Activated CD8-positive, alpha-beta T cell treated with anti-CD3 and anti-CD28 coated beads for 36 hours (primary cell): ENCODE data around the gene ARHGAP31. TPM values are rescaled to one million over a fixed set of nuclear protein-coding genes. Genes with fewer than 3 reads are reported as not detected.
"Not testable (repeated sequence)": the region's sequence is repeated elsewhere in the genome, so short reads cannot be mapped to it uniquely, and the experiment has no call there.

Source experiments
- ATAC-seq: fragments of 200-7000 bp; cut with Tn5 transposase; one replicate; pipeline ENCODE4 v1.10.0; 2021; ENCODE audit warnings: mild to moderate bottlenecking, moderate library complexity
- CTCF ChIA-PET: fragments of 350-600 bp; sonication (Branson Sonifier 250); formaldehyde crosslinking; loops from one replicate; lab custom pipeline; 2021; ENCODE audit warnings: antibody characterized with exemption; lab: Charles Lee
- POLR2A ChIA-PET: fragments of 350-600 bp; sonication (Branson Sonifier 250); formaldehyde crosslinking; loops from one replicate; lab custom pipeline; 2021; ENCODE audit warnings: antibody characterized with exemption; lab: Charles Lee
- DNase-seq: peaks from one replicate; pipeline ENCODE4 v3.0.0-alpha.2; 2020
- H3K27ac Mint-ChIP-seq: one replicate; pipeline ENCODE4 v1.8.0; 2021; ENCODE audit warnings: mild to moderate bottlenecking, mixed read lengths
- H3K27me3 Mint-ChIP-seq: one replicate; pipeline ENCODE4 v1.8.0; 2021; ENCODE audit warnings: mixed read lengths
- H3K36me3 Mint-ChIP-seq: one replicate; pipeline ENCODE4 v1.8.0; 2021; ENCODE audit warnings: low read depth, mixed read lengths
- H3K4me1 Mint-ChIP-seq: one replicate; pipeline ENCODE4 v1.8.0; 2021; ENCODE audit warnings: low read depth, mixed read lengths
- H3K4me3 Mint-ChIP-seq: one replicate; pipeline ENCODE4 v1.8.0; 2021; ENCODE audit warnings: mild to moderate bottlenecking, moderate library complexity, mixed read lengths
- H3K9me3 Mint-ChIP-seq: one replicate; pipeline ENCODE4 v1.8.0; 2021; ENCODE audit warnings: mixed read lengths
- intact Hi-C: fragments of 100-400 bp; cut with micrococcal nuclease; formaldehyde crosslinking; loops from one replicate; pipeline ENCODE4 v1.10.0; 2022
- total RNA-seq, 2 experiments: library from RNA; stranded (reverse); gene quantifications; one replicate each; pipeline ENCODE4 v1.2.3, GENCODE V29; 2021
- TF ChIP-seq, protein P1 (sequence below): fragments of 200-600 bp; IDR thresholded peaks from one replicate; pipeline ENCODE4 v1.8.0; 2022; ENCODE audit warnings: antibody characterized with exemption, mild to moderate bottlenecking

ARHGAP31 gene
- total RNA-seq, 2 experiments from 2014 or later, result 6.6 to 8.0 TPM

DNA sequence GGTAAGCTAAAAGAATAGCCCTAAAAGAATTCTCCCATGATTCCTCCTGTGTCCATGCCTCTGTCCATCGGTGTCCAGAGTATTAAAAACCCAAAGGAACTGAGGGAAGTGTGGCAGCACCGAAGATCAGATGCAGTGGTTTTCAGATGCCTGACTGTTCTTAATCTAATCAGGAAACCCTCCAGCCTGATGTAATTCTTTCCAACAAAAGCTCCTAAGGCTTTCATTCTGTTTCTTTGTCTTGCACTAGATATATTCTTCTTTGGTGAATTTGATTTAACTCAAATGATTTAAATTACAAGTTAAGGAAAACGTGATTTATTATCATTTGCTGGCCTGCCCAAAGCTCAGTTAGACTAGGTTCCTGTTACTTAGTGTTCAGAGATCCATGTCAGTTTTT is 71.2 kb downstream of the ARHGAP31 start:
- ChIA-PET CTCF (interaction anchor here (1.3 kb wide), 1 partner anchor 124 kb away, joined by 6 read pairs; the partner anchor contains the start of gene B4GALT4), POLR2A (interaction anchor here (0.7 kb wide), 1 partner anchor 73 kb away, joined by 3 read pairs; no protein-coding TSS in a partner anchor)
- intact Hi-C loops, result no loop called here
- no peaks in the 10 kb centered on the region for H3K4me1 Mint-ChIP-seq
- no peaks in the 10 kb centered on the region for H3K9me3 Mint-ChIP-seq
- TF ChIP-seq, protein P1, sequence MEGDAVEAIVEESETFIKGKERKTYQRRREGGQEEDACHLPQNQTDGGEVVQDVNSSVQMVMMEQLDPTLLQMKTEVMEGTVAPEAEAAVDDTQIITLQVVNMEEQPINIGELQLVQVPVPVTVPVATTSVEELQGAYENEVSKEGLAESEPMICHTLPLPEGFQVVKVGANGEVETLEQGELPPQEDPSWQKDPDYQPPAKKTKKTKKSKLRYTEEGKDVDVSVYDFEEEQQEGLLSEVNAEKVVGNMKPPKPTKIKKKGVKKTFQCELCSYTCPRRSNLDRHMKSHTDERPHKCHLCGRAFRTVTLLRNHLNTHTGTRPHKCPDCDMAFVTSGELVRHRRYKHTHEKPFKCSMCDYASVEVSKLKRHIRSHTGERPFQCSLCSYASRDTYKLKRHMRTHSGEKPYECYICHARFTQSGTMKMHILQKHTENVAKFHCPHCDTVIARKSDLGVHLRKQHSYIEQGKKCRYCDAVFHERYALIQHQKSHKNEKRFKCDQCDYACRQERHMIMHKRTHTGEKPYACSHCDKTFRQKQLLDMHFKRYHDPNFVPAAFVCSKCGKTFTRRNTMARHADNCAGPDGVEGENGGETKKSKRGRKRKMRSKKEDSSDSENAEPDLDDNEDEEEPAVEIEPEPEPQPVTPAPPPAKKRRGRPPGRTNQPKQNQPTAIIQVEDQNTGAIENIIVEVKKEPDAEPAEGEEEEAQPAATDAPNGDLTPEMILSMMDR, result no peak
- H3K4me3 Mint-ChIP-seq, result no peak overlapping the region
- ATAC-seq (no peak), DNase-seq (no peak)
- H3K36me3 Mint-ChIP-seq, result peaks cover 4% of the 10 kb centered on the region
- no peak overlapping the region for H3K27ac Mint-ChIP-seq
- no peaks in the 10 kb centered on the region for H3K27me3 Mint-ChIP-seq

DNA sequence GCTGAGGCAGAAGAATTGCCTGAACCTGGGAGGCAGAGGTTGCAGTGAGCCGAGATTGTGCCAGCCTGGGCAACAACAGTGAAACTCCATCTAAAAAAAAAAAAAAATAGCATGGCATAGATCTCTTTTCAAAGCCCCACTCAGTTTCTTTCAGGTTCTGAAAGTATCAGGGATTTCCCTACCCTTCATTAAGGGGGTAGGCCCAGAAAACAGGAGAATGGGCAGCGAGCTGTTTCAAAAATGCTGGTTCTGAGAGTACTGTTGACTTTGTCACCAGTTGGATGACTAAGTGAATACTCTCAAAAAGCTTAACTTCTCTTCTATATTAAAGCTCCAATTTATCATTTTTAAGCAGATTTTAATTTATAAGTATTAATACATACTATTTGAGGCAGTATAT is 72.8 kb downstream of the ARHGAP31 start:
- Mint-ChIP-seq H3K9me3 (no peaks in the 10 kb centered on the region), H3K27ac (no peak overlapping the region), H3K4me1 (no peaks in the 10 kb centered on the region), H3K36me3 (peaks cover 4% of the 10 kb centered on the region), H3K27me3 (no peaks in the 10 kb centered on the region), H3K4me3 (no peak overlapping the region)
- intact Hi-C loops, result no loop called here
- TF ChIP-seq, protein P1, result no peak
- no peak for DNase-seq
- ChIA-PET POLR2A (no interaction called here), CTCF (no interaction called here)
- ATAC-seq, result no peak

DNA sequence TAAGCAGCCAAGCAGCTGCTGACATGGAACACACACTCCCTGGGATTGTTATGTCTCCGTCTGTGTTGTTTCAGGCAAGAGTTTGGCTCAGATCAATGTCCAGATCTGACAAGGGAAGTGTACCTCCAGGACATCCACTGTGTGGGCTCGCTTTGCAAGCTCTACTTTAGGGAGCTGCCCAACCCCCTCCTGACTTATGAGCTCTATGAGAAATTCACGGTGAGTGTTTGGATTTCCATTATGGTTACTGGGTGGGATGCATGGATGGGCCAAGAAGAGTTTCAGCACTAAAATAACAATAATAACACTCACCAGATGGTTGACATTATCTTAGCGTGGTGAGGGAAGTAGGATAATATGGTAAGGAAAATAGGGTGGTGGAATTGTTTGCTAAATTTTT is 74.1 kb downstream of the ARHGAP31 start:
- no peak overlapping the region for H3K27ac Mint-ChIP-seq
- H3K4me3 Mint-ChIP-seq, result no peak overlapping the region
- intact Hi-C loops, result no loop called here
- DNase-seq (no peak), ATAC-seq (no peak)
- no peaks in the 10 kb centered on the region for H3K9me3 Mint-ChIP-seq
- CTCF ChIA-PET, result no interaction called here
- no peaks in the 10 kb centered on the region for H3K4me1 Mint-ChIP-seq
- peaks cover 4% of the 10 kb centered on the region for H3K36me3 Mint-ChIP-seq
- POLR2A ChIA-PET, result no interaction called here
- no peaks in the 10 kb centered on the region for H3K27me3 Mint-ChIP-seq
- TF ChIP-seq, protein P1, result no peak

DNA sequence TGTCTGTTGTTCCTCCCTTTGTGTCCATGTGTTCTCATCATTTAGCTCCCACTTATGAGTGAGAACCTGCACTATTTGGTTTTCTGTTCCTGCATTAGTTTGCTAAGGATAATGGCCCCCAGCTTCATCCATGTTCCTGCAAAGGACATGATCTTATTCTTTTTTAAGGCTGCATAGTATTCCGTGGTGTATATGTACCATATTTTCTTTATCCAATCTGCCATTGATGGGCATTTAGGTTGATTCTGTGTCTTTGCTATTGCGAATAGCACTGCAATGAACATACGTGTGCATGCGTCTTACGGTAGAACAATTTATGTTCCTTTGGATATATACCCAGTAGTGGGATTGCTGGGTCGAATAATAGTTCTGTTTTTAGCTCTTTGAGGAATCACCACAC is 77.6 kb downstream of the ARHGAP31 start:
- H3K36me3 Mint-ChIP-seq, ATAC-seq, DNase-seq, POLR2A ChIA-PET, H3K27ac Mint-ChIP-seq, H3K27me3 Mint-ChIP-seq, H3K4me3 Mint-ChIP-seq, H3K4me1 Mint-ChIP-seq, H3K9me3 Mint-ChIP-seq, intact Hi-C loops, CTCF ChIA-PET: not testable (repeated sequence)

DNA sequence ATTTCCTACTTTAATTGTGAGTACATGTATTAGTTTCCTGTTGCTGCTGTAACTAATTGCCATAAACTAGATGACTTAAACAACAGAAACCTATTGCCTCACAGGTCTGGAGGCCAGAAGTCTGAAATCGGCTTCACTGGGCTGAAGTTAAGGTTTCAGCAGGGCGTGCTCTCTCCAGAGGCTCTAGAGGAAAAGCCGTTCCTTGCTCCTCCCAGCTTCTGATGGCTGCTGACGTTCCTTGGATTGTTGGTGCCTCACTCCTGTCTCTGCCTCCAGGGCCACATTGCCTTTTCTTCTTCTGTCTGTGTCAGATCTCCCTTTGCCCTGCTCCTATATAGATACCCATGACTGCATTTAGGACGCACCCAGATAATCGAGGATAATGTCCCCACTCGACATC is 80.9 kb downstream of the ARHGAP31 start:
- no peak overlapping the region for H3K27ac Mint-ChIP-seq
- peaks cover 2% of the 10 kb centered on the region for H3K36me3 Mint-ChIP-seq
- no peaks in the 10 kb centered on the region for H3K27me3 Mint-ChIP-seq
- H3K4me1 Mint-ChIP-seq, result peaks cover 2% of the 10 kb centered on the region
- DNase-seq, result no peak
- POLR2A ChIA-PET, result interaction anchor here (0.8 kb wide), 1 partner anchor 109 kb away, joined by 3 read pairs; no protein-coding TSS in a partner anchor
- no peak for ATAC-seq
- intact Hi-C loops, result no loop called here
- H3K9me3 Mint-ChIP-seq, result no peaks in the 10 kb centered on the region
- H3K4me3 Mint-ChIP-seq, result no peak overlapping the region
- CTCF ChIA-PET, result no interaction called here
- TF ChIP-seq, protein P1, result no peak

DNA sequence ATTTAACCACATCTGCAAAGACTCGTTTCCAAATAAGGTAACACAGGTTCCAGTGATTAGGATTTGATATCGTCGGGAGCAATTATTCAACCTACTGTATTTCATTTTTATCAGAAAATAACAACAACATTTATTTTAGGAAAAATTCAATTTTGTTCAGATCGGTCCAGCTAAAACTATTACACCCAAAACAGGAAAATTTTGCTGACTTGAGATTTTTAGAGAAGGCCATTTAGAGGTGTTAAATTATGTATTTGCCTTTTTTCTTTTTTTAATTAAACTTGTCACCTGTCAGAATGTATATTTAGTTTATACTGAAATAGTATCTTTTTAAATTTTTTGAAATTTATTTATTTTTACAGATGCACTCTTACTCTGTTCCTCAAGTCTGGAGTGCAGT is 81.3 kb downstream of the ARHGAP31 start:
- H3K27ac Mint-ChIP-seq, result no peak overlapping the region

More for the DNA sequence above, 81.3 kb downstream of the ARHGAP31 start:
- no peaks in the 10 kb centered on the region for H3K9me3 Mint-ChIP-seq
- ATAC-seq (no peak), DNase-seq (no peak)
- no peaks in the 10 kb centered on the region for H3K27me3 Mint-ChIP-seq
- CTCF ChIA-PET, result no interaction called here
- H3K4me3 Mint-ChIP-seq, result no peak overlapping the region
- peaks cover 2% of the 10 kb centered on the region for H3K36me3 Mint-ChIP-seq
- POLR2A ChIA-PET, result no interaction called here
- H3K4me1 Mint-ChIP-seq, result peaks cover 2% of the 10 kb centered on the region
- intact Hi-C loops, result no loop called here
- TF ChIP-seq, protein P1, result no peak
